ENCODE results near the gene LDLR.

DNA sequence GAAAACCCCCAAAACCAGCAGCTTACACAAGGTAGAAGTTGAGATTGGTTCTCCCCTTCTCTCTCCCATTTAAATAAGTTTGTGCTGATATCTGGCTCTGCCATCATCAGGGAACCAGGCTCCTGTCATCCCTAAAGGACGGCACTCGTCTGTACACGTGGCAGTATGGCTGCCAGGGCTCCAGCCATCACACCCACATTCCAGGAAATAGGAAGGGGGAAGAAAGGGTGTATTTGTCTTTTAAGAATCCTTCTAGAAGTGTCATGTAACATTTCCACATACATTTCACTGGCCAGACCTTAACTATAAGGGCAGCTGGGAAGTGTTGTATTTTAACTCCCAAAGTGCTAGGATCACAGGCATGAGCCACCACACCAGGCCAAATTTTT is 56.3 kb downstream of the LDLR start:
- TF ChIP-seq, protein P1, sequence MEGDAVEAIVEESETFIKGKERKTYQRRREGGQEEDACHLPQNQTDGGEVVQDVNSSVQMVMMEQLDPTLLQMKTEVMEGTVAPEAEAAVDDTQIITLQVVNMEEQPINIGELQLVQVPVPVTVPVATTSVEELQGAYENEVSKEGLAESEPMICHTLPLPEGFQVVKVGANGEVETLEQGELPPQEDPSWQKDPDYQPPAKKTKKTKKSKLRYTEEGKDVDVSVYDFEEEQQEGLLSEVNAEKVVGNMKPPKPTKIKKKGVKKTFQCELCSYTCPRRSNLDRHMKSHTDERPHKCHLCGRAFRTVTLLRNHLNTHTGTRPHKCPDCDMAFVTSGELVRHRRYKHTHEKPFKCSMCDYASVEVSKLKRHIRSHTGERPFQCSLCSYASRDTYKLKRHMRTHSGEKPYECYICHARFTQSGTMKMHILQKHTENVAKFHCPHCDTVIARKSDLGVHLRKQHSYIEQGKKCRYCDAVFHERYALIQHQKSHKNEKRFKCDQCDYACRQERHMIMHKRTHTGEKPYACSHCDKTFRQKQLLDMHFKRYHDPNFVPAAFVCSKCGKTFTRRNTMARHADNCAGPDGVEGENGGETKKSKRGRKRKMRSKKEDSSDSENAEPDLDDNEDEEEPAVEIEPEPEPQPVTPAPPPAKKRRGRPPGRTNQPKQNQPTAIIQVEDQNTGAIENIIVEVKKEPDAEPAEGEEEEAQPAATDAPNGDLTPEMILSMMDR (IDR thresholded peaks at IDR 0.05) = no peak
- TF ChIP-seq POLR2A (IDR thresholded peaks at IDR 0.05) = no peak

Measured in heart left ventricle (tissue), 13 donors.